ENCODE results near the gene UCK1. TPM values are rescaled to one million over a fixed set of nuclear protein-coding genes. Genes with fewer than 3 reads are reported as not detected.
A peak's percentile ranks its signal among the peaks of the same experiment; 100 is the strongest.

UCK1 gene
- total RNA-seq, 3 donors from 2014 or later (not counting 1 experiment from before 2014, with no cell fraction given) = 29.9 to 35.2 (median 30.2) TPM

DNA sequence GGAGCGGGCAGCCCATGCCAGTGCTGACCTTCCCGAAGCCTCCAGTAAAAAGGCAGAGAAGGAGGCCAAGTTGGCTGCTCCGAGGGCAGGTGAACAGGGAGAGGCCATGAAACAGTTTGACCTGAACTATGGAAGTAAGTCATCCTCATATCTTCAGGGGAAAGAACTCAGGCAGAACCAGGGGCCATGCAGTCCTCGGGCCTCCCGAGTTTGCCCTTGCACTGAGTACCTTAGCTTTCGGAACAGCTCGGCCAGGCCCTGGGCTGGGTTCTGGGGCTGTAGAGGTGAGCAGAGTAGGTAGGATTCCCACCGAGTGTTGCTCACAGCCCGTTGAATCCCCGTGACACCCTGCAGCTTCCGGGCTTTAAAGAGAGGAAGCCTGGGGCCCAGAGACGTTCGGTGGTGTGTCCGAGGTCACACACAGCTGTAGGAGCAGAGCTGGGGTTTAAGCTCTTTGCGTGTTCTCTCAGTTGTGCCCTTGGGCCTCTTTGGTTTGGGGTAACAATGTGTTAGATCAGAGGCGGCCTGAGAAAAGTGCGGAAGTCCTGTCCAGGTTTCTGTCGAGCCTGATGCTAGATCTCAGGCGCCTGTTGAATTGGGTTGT is 53.1 kb downstream of the UCK1 start:
- DNase-seq (no peak), ATAC-seq (no peak)
- Mint-ChIP-seq H3K36me3 (peaks cover 18% of the 10 kb centered on the region), H3K4me1 (peaks cover 0 to 17% of the 10 kb centered on the region in 2 donors), H3K27me3 (ENCODE audit: low read depth in 2 of 2) (no peaks in the 10 kb centered on the region), H3K27ac (peak overlapping the region in 1 of 2 donors; percentile 65), H3K4me3 (no peak overlapping the region), H3K9me3 (no peaks in the 10 kb centered on the region)
- intact Hi-C loops (cut with micrococcal nuclease) = loop anchor here (1.0 kb wide), 1 partner anchor 128 kb away; no protein-coding TSS in a partner anchor
- 91% methylated on average over 19 of the region's 19 CpGs for WGBS (ENCODE audit: insufficient coverage)
- H3K27ac ChIP-seq (ENCODE audit: low read length) = no peak overlapping the region
- H3K27me3 ChIP-seq (ENCODE audit: control insufficient read depth, insufficient read depth, low read length) = no peaks in the 10 kb centered on the region
- peaks cover 88% of the 10 kb centered on the region for H3K36me3 ChIP-seq (ENCODE audit: control insufficient read depth, insufficient read depth, low read length)
- H3K4me3 ChIP-seq (ENCODE audit: low read length) = no peak overlapping the region
- no peaks in the 10 kb centered on the region for H3K9me3 ChIP-seq (ENCODE audit: control insufficient read depth, insufficient read depth, low read length)
- no peaks in the 10 kb centered on the region for H3K4me1 ChIP-seq (ENCODE audit: control insufficient read depth, insufficient read depth, low read length)
- TF ChIP-seq CTCF (IDR thresholded peaks at IDR 0.05) = no peak

DNA sequence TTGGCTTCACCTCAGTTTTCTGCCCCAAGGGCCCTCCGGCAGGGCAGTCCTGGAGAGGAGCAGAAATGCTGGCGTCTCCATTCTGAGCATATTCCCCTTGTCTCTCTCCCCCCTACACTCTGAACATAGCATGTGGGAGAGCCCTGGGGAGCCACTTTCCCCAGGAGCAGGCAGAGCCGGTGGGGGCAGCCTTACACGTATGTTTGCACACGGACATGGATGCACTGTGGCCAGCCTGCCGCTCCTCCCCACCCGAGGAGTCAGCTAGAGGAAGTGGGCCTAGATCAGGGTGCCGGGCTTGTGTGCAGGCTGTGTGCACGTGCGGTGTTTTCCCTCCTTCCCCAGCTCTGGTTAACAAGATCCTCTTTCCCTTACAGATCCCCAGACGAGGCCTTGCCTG is 53.7 kb downstream of the UCK1 start:
- no peaks in the 10 kb centered on the region for H3K9me3 Mint-ChIP-seq
- ATAC-seq (no peak), DNase-seq (no peak)
- Histone ChIP-seq H3K9me3 (ENCODE audit: control insufficient read depth, insufficient read depth, low read length) (no peaks in the 10 kb centered on the region), H3K27me3 (ENCODE audit: control insufficient read depth, insufficient read depth, low read length) (no peaks in the 10 kb centered on the region), H3K27ac (ENCODE audit: low read length) (no peak overlapping the region), H3K4me1 (ENCODE audit: control insufficient read depth, insufficient read depth, low read length) (no peaks in the 10 kb centered on the region), H3K4me3 (ENCODE audit: low read length) (no peak overlapping the region), H3K36me3 (ENCODE audit: control insufficient read depth, insufficient read depth, low read length) (peaks cover 87% of the 10 kb centered on the region)
- peaks cover 0 to 17% of the 10 kb centered on the region in 2 donors for H3K4me1 Mint-ChIP-seq
- 88% methylated on average over 11 of the region's 11 CpGs for WGBS (ENCODE audit: insufficient coverage)
- intact Hi-C loops (cut with micrococcal nuclease) = no loop called here
- TF ChIP-seq CTCF (IDR thresholded peaks at IDR 0.05) = no peak
- H3K4me3 Mint-ChIP-seq = no peak overlapping the region
- H3K27me3 Mint-ChIP-seq (ENCODE audit: low read depth in 2 of 2) = no peaks in the 10 kb centered on the region
- H3K36me3 Mint-ChIP-seq = peaks cover 18% of the 10 kb centered on the region
- H3K27ac Mint-ChIP-seq = no peak overlapping the region

GRCh38 chr9:131476777-131477345 is 54.2 kb downstream of the UCK1 start:
- no peaks in the 10 kb centered on the region for H3K27me3 Mint-ChIP-seq (ENCODE audit: low read depth in 2 of 2)
- H3K36me3 ChIP-seq (ENCODE audit: control insufficient read depth, insufficient read depth, low read length) = peaks cover 85% of the 10 kb centered on the region
- no peak overlapping the region for H3K4me3 Mint-ChIP-seq
- H3K9me3 ChIP-seq (ENCODE audit: control insufficient read depth, insufficient read depth, low read length) = no peaks in the 10 kb centered on the region
- TF ChIP-seq CTCF (IDR thresholded peaks at IDR 0.05) = no peak
- no peaks in the 10 kb centered on the region for H3K9me3 Mint-ChIP-seq
- no peak overlapping the region for H3K4me3 ChIP-seq (ENCODE audit: low read length)
- H3K36me3 Mint-ChIP-seq = peaks cover 18% of the 10 kb centered on the region
- no peak overlapping the region for H3K27ac Mint-ChIP-seq
- intact Hi-C loops (cut with micrococcal nuclease) = no loop called here
- WGBS (ENCODE audit: insufficient coverage) = 98% methylated on average over 18 of the region's 18 CpGs
- DNase-seq = no peak
- no peak overlapping the region for H3K27ac ChIP-seq (ENCODE audit: low read length)
- H3K4me1 Mint-ChIP-seq = peaks cover 0 to 13% of the 10 kb centered on the region in 2 donors
- no peaks in the 10 kb centered on the region for H3K27me3 ChIP-seq (ENCODE audit: control insufficient read depth, insufficient read depth, low read length)
- no peaks in the 10 kb centered on the region for H3K4me1 ChIP-seq (ENCODE audit: control insufficient read depth, insufficient read depth, low read length)
- ATAC-seq = no peak

Measured in natural killer cell (primary cell).